HG03378 (cell line): ENCODE data around the gene CDX4.
"Not testable (repeated sequence)": the region's sequence is repeated elsewhere in the genome, so short reads cannot be mapped to it uniquely, and the experiment has no call there.

Source experiments
- ATAC-seq: cut with Tn5 transposase; IDR thresholded peaks from one replicate; pipeline ENCODE4 v1.9.1; 2021; ENCODE audit warnings: mild to moderate bottlenecking, moderate library complexity; ENCODE audit not compliant: unreplicated experiment

CDX4 gene

GRCh38 chrX:73446831-73447230 lies at the start of gene CDX4:
CDX4 (plus strand) TSS chrX:73447053; CDS start chrX:73447254, 201 bp downstream.
- no peak for ATAC-seq

- no peak for ATAC-seq
Measured at GRCh38 chrX:73398185-73398914, 48.5 kb upstream of the CDX4 start.

GRCh38 chrX:73400136-73400748 lies 46.6 kb upstream of the CDX4 start:
- no peak for ATAC-seq

DNA sequence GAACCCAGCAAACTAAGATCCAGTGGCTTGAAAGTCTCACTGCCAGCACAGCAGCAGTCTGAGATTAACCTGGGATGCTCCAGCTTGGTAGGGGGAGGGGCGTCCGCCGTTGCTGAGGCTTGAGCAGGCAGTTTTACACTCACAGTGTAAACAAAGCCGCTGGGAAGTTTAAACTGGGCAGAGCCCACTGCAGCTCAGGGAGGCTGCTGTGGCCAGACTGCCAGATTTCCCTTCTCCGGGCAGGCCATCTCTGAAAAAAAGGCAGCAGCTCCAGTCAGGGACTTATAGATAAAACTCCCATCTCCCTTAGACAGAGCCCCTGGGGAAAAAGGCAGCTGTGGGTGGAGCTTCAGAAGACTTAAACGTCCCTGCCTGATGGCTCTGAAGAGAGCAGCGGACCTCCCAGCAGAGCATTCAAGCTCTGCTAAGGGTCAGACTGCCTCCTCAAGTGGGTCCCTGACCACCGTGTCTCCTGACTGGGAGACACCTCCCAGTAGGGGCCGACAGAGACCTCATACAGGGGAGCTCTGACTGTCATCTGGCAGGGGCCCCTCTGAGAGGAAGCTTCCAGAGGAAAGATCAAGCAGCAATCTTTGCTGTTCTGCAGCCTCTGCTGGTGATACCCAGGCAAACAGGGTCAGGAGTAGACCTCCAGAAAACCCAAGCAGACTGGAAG lies 45.1 kb upstream of the CDX4 start:
- ATAC-seq: no peak

DNA sequence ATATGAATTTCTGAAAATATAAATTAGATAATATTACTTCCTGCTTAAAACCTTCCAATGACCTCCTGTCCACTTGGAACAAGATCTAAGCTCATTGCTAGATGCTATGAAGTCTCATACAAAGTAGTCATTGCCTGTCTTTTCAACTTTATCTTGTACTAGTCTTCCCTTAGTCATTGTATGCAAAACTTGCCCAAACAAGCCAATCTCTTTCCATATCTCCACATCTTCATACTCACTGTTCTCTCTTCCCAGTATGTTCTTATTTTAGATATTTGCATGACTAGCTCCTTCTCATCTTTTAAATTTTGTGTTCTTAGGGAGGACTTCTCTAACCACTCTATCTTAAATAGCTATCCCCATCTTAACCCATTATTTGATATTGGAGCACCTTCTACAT lies 33.9 kb upstream of the CDX4 start:
- no peak for ATAC-seq

DNA sequence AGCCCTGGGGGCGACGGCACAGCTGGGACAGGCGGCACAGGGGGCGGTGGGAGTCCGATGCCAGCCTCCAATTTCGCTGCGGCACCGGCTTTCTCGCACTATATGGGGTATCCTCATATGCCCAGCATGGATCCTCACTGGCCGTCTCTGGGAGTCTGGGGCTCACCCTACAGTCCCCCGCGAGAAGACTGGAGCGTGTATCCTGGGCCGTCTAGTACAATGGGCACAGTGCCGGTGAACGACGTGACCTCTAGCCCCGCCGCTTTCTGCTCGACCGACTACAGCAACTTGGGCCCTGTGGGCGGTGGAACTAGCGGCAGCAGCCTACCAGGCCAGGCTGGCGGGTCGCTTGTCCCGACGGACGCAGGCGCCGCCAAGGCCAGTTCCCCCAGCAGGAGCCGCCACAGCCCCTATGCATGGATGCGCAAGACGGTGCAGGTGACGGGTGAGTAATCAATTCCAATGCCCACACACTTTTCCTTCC lies 500 bp downstream of the CDX4 start:
- ATAC-seq: no peak

GRCh38 chrX:73448379-73448778 lies 1.5 kb downstream of the CDX4 start:
- no peak for ATAC-seq

GRCh38 chrX:73455171-73455570 lies 8.3 kb downstream of the CDX4 start:
- ATAC-seq: no peak

GRCh38 chrX:73457306-73457705 lies 10.5 kb downstream of the CDX4 start:
- ATAC-seq: no peak

DNA sequence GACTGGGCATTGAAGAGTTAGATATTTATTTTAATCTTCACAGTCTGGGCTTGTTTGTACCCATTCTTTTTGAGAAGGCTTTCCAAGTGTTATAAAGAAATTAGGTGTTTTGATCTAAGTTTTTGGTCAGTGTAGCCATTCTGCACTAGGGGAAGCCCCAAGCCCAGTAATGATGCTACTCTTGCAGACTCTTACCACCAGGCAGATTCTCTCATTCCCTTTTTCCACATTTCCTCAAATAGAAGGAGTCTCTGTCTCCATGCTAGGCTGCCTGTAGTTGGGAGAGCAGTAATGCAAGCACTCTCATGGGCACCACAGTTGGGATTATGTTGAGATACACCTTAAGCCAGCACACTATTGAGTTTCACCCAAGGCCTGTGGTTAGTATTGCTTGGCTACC lies 21.5 kb downstream of the CDX4 start:
- ATAC-seq: no peak

DNA sequence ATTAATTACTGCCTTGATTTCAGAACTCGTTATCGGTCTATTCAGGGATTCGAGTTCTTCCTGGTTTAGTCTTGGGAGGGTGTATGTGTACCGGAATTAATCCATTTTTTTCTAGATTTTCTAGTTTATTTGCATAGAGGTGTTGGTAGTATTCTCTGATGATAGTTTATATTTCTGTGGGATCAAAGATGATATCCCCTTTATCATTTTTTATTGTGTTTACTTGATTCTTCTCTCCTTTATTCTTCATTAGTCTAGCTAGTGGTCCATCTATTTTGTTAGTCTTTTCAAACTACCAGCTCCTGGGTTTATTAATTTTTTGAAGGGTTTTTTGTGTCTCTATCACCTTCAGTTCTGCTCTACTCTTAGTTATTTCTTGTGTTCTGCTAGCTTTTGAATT lies 32.1 kb downstream of the CDX4 start:
- no peak for ATAC-seq

- ATAC-seq: no peak
Measured at GRCh38 chrX:73481521-73481920, 34.7 kb downstream of the CDX4 start.

DNA sequence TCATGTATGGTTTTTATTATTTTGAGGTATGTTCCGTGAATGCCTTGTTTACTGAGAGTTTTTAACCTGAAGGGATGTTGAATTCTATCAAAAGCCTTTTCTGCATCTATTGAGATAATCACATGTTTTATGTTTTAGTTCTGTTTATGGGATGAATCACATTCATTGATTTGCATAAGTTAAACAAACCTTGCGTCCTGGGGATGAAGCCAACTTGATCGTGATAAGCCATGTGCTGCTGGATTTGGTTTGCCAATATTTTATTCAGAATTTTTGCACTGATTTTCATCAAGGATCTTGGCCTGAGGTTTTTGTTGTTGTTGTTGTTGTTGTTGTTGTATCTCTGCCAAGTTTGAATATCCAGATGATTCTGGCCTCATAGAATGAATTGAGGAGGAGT lies 43.8 kb downstream of the CDX4 start:
- ATAC-seq: no peak

DNA sequence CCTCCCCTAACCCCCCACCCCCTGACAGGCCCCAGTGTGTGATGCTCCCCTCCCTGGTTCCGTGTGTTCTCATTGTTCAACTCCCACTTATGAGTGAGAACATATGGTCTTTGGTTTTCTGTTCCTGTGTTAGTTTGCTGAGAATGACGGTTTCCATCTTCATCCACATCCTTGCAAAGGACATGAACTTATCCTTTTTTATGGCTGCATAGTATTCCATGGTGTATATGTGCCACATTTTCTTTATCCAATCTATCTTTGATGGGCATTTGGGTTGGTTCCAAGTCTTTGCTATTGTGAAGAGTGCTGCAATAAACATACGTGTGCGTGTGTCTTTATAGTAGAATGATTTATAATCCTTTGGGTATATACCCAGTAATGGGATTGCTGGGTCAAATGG lies 45.3 kb downstream of the CDX4 start:
- ATAC-seq: not testable (repeated sequence)
